Stimulated activated CD8-positive, alpha-beta memory T cell treated with anti-CD3 and anti-CD28 coated beads, Interleukin-12 subunit alpha, Interleukin-12 subunit beta, amount 100 ng/mL, for 1 hour (primary cell): ENCODE results near the gene EYS.

Source experiments
- DNase-seq: peaks from one replicate; pipeline ENCODE4 v3.0.0-alpha.2; 2020; ENCODE audit warnings: low read depth

Gene EYS

DNA sequence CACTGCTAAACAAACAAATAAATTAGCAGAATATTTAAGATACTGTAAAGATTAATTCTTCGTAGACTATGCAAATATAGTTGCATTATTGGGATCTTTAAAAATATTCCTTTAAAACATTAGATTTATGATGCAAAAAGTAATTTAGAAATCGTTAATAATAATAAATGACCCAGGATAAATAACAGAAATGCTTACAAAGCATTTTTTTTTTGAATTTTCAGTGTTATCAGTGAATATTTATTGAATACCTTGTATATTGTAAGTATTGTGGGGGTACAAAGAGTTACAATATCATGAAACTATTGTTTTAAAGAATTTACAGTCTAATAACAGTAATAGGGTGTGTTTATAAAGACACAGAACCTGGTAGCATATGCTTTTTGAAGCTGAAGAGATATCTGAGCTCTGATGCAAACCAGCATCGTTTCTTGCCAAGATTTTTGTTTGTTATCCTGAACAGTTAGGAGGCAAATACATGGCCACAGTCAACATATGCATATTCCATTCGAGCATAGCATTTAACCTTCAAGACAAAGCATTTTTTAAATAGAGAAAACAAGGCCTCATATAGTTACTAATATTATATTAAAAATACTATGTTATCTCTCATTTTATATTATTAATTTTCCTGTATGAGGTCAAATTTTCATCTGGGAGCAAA is 1584.2 kb downstream of the EYS start:
- DNase-seq, result no peak

DNA sequence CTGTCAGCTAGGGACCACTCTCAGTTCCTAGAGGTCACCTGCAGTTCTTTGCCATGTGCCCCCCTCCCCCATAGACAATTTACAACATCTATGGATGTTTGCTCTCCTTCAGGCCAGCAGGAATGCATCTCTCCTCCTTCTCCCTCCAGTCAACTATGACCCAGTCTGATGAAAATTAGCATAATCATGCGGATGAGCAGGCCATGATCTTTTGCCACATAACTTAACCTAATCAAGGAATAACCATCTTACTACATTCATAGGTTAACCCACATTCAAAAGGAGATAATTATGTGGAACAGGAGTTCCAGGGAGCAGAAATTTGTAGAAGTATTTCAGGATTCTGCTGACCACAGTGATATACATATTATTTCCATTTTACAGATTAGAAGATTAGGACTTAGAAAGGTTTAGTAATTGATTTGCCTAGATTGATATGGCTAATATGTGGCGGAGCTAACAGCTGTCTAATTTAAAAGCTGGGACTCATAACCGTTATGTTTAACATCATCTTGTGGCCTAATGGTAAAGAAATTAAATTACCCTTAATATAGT is 1585.9 kb downstream of the EYS start:
- no peak for DNase-seq

DNA sequence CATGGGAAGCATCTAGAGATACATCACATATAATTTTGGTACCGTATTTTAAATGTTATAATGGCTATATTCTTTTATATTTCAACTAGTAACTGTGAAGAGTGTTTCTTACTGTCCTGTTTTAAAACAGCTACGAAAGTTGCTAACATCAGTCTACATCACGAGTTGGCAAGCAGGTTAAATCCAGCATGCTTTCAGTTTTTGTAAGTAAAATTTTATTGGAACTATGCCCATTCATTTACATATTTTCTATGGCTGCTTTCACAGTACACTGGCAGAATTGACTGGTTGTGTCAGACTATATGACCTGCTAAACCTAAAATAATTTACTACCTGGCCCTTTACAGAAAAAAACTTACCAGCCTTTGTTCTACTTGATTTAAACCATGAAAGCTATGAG is 1593.3 kb downstream of the EYS start:
- no peak for DNase-seq

DNA sequence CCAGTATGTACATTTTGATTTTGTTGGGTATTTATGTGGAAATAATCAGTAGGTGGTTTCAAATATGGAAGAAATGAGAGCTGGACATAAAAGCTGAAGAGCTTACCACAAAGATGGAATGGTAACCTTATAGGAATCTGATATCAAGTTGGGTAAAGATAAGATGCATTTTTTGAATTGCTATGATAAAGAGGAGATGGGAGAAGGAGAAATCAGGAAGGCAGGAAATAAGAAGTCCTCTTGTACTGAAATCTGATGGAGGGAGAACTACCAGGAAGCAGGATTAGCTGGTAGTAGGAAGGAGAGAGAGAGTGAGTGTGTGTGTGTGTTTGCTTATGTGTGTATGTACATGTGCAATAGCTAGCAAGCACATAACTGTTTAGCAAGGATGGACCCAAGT is 1603.0 kb downstream of the EYS start:
- no peak for DNase-seq

DNA sequence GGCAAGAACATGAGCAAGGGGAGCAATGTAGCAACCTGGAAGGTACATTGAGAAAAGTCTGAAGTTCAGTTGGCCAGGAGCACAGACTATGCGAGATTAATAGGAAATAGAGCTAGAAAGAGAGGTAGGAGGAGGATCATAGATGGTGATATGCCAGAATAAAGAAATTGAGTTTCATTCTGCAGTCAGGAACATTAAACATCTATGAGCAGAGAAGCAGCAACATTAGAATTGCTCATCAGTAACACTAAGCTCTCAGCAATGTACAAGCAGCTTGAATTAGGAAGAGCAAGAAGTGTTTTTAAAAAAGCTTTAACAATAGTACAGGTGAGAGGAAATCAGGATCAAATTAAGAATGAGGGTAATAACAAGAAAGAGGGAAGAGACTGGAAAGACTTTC is 1603.5 kb downstream of the EYS start:
- no peak for DNase-seq

DNA sequence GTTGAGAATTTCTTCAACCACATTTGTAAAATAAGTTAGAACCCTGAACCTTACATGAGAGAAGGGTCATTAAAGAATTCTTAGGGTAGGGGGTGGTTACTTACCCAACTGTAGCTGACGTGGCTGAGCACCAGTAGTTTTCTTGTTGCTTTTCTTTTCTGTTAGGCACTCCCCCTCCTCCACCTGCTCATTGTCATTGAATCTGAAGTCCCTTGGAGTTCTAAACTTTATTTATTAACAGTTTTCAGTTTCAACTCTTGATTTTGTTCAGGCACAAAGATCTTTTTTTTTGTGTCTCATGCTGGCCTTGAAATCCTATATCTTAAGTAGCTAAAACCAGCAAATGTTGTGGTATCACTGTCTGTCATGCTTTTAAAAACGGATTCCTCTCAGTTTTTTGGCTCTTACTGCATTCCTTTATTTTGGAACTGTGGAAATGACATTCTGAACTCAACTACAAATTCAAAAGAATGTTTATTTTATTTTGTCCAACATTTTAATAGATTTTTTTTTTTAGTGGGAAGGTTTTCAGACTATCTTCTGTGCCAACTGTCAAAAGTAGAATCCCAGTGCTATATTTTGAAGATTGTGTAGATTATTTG is 1606.2 kb downstream of the EYS start:
- DNase-seq, result no peak

DNA sequence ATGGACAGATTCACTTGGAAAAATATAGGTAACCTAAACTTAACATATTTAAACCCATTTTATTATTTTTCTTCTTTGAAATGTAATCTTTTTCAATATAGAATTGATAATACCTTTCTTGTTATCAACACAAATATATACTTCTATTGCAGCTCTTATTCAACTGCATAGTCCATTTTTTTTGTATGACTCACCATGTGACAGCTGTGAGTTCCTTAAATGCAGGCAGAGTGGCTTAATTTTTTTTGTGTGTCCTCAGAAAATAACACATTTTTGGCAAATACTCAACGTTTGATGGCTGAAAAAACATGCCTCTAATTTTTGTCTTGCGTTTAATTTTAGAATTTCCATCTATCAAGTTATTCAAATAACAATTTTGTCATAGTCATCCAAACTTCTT is 1616.7 kb downstream of the EYS start:
- DNase-seq, result no peak

DNA sequence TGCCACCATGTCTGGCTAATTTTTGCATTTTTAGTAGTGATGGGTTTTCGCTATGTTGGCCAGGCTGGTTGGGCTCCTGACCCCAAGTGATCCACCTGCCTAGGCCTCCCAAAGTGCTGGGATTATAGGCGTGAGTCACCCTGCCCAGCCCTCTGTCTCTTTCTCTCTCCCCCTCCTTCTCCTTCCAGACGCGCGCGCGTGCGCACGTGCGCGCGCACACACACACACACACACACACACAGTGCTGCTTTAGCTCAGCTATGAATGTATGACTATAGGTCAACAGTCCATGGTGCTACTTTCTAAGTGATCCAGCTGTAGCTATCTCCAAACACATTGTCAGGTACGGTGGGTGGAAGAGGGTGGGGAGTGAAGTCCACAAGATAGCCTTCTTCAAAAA is 1621.9 kb downstream of the EYS start:
- DNase-seq, result no peak

DNA sequence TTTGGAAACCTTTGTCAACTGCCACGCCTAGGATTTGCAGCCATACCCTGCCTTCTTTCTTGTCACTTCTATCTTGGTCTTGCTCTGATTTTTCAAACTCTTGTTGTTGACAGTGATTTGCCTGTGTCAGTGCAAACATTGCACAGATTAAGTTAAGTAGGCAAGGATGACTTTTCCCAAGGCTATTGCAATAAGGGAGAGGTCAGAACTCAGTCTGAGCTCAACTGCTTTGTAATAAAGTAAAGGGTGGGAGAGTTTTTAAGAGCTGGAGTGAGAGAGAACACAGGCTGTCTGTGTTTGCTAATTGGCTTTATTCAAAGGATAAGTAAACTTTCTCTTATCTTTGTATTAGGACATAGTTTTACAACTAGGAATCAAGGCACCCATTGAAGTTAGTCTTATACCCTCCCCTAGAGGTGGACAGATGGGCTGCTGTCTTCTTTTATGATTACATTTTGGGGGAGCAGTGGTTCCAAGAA is 1622.8 kb downstream of the EYS start:
- DNase-seq, result no peak

DNA sequence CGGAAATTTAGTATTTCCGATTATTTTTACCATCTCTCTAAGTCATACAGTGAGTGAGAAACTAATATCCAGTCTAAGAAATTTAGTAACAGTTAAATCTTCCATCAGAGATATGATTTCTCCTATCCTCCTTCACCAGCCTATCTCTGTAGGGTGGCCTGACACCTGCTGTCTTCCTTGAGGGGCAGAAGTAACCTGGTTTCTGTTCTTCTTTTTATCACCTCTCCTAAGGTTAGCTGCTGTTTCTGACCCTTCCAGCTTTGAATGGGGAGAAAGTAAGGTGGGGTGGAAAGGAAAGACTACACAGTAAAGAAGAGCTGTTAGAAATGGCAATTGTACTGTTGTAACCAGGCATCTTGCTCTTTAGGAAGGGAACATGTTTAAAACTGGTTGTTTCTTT is 1623.8 kb downstream of the EYS start:
- DNase-seq, result no peak

DNA sequence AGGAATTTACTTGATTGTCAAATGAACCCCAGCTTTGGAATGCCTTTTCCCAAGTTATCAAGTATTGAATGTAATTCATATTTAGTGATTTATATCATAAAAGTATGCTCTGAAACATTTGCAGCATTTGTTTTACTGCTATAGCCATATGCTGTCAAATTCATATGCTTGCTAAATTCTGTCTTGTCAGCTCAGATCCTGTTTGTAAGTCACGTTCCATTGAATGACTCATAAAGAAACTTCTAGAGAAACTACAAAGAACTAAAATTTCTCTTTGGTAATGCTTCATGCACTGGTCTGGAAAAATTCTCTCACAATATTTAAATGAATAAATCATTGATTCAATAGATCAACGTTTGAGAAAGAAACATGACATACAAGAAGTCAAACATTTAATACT is 1625.6 kb downstream of the EYS start:
- DNase-seq, result no peak

DNA sequence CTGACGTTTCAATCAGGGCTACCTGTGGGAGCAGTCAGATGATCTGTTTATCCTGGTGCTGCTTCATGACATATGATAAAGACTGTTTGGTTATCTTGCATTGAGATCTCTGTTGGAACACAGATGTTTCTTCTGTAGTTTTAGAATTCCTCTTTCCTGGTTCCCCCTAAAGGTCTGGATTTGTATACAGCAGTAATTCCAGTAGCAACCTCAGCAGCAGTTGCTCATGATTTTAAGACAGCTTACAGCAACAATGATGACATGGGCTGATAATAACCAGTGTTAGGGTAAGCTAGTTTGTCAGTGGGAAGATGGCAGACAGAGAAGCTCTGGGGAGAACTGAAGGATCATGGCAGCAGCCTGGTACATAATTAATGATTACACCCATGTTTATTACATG is 1632.0 kb downstream of the EYS start:
- DNase-seq, result no peak

DNA sequence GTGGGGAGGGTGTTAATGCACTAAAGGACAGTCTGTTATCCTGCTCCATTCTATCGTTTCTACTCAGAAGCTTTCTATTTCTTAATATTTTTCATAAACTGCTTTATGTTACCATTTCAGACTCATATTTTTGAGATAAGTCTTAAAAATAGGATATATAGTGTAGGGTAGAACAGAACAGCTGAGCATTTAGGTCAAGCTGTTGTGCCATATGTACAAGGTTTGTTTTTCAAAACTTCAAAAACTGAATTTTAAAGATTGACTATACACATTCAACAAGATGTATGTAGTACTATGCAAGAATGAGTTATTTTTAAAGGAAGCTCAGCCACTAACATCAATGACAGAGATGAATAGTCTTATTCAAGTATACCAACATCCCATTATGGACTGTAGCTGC is 1634.3 kb downstream of the EYS start:
- DNase-seq, result no peak

DNA sequence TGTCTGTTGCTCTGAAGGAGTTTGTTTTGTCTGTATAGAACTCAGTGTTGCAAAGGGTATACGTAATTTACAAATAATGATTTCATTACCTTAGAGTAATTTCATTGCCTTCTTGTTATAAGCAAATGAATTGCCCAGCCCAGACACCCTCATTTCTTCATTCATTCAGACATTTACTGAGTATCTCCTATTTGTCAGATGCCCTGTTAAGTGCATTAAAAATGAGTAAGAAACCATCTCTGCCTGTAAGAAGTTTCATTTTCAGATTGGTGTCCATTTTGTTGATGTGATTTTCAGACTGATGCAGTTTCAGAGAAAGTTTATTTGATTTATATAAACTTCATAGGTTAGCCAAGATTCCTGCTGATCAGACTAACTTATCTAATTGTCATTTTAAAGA is 1642.1 kb downstream of the EYS start:
- DNase-seq, result no peak

DNA sequence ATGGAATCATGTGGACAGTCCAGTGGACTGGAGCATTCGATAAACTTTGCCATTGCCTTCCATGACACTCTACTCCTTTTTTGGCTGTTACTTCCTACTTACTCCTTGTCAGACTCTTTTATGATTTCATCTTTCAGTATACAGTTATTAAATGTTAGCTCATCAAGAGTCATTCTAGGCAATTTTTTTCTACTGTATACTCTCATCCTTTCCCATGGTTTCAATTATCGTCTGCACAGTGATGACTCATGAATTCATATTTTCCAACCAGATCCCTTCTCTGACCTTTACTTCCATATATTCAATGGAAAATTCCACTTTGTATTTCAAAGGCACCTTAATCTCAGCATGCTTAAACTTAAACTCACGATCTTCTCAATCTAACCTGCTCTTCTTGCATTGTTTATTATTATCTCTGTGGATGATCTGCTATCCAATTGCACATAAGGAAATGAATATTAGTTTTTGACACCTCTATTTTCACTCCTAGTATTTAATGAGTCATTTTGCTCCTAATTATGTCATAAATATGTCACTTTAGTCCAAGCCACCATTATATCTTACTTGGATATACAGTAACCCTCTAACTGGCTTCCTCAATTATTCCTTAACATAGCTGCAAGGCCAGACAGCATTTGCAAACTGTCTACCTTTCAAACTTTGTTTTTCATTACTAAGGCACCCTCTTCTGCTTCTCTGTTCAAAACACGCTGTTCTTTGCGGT is 1643.9 kb downstream of the EYS start:
- DNase-seq, result no peak

DNA sequence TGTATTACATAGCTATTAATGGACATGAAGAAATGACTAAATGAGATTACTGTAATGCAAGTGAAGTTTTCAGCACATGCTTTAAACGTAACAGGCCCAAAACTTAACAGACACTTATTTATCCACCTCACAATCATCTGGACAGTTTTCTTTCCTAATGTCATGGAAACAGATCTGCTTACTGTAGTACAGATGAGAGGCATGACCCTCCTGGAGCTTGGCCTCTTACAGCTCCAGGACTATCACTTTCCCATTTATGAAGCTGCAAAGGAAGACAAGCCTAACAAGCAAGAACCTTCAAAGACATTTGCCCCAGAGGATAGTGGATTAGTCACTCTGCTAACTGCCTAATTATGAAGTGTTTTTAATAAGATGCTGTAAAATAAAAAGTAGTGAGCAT is 1652.2 kb downstream of the EYS start:
- DNase-seq, result no peak

DNA sequence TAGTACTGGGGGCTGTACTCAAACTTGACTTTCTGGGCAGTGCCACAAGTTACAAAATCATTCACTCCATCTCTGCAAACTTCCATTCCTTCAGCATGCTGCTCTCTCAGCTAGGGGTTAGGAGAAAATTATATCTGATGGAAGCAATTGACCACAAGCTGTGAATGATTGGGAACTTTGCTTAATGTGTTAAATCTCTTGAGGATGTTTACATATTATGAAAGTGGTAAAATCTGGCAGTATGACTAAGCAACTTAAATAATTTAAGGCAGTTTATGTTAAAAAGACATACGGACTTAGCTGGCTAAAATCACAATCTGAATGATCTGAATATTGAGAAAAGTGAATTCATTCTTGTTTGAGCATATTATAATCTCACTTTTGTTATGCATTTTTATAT is 1656.4 kb downstream of the EYS start:
- no peak for DNase-seq

DNA sequence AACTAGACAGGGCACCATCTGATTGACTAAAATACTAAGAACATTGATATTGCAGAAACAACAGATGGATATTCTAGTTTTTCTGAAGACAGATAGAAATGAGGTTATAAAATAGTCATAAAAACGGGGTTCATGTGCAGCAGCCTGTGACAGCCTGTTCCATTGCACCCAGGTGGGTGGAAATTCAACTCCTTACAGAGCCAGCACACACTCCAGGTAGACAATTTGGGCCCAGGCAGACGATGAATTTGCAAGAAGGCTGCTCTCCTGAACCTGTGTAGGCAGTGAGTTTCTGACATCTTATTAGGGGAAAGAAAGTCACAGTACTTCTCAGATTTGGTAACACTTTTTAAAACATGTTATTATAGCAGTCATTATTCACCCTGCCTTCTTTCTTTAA is 1657.3 kb downstream of the EYS start:
- DNase-seq, result no peak

DNA sequence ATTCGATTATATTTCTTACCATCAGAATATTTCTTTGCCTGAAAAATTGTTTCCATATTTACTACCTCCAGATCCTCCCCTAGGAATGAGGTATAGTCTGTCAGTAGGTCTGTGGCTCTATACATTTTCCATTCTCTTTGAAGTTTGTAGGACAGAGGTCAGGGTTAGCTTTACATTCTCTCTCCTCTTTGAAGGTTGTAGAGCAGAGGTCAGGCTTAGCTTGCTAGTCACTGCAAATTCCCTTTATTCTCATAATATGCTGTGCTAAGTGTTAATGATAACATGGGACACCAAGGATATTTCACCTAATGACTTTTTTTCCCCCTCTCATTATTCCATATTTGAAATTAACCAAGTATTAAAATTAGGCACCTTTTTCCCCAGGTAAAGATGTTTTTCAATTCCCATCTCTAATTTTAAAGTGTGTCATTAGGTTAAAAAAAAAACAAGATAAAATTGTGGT is 1660.2 kb downstream of the EYS start:
- no peak for DNase-seq

DNA sequence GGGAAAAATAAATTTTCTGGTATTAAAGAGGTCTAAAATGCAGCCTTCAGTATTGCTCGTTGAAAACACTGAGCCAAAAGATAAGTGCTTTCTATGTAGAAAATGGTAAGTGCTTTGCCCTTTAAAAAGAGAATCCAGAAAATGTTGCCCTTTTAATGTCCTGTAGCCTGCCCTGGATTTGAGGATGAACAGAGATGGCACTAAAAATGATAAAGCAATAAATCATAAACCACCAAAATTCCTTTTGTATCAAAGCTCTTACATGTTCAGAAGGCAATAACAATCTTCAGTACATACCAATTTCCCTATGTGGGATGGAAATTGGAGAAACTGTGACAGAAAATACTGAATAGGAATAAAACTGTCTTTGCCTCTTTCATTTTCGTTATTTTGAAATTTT is 1665.7 kb downstream of the EYS start:
- DNase-seq, result no peak

DNA sequence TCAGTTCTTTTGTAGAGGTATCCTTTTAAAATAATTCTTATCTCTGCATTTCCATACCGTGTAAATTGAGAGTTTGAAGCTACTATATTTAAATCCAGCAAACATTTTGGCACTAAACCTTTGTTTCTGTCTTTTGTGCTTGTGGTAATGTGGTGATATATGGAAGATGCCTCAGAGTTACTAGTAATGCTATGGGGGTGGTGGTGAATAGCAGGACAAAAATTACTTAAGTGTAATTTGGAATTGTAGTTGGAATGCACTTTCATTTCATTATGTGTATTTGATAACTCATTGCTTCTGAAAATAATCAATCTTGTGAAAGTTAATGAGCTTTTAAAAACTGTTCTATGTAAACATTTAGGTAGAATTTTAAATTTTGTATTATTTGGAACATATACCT is 1666.9 kb downstream of the EYS start:
- DNase-seq, result no peak

DNA sequence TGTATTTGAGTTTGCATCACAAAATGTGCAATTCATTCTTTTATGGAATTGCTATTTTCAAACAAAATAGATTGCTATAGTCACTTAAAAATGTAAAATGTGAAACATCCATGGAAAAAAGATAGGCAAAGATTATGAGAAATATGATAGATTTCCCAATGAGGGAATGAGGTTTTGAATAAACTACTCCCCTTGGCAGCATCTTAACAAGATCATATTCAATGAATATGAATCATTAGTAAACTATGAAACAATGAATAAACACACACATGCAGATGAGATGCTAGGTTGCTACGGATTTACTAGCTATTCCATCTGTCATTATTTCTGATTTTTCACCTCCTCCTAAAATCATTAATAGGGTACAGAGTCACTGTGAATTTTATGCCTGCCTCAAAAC is 1669.6 kb downstream of the EYS start:
- no peak for DNase-seq
